HepG2 (cell line): ENCODE results near the gene SALL4. TPM values are rescaled to one million over a fixed set of nuclear protein-coding genes. Genes with fewer than 3 reads are reported as not detected.
A peak's percentile ranks its signal among the peaks of the same experiment; 100 is the strongest.

Experiments used
- BRCA1 ChIP-seq: sonication (generic); formaldehyde crosslinking; IDR thresholded peaks from 2 replicates; pipeline ENCODE4 v1.4.0; 2020; ENCODE audit warnings: missing genetic modification reagents
- HNF1A ChIP-seq, 2 experiments: sonication (generic) in 1 of 2; formaldehyde crosslinking in 1 of 2; IDR thresholded peaks; 2 replicates each; pipeline versions ENCODE4 v1.4.0 to v1.6.1; 2016 to 2020; ENCODE audit warnings: borderline replicate concordance in 1 of 2, low read depth in 1 of 2, mild to moderate bottlenecking in 1 of 2, missing genetic modification reagents in 1 of 2
- KIAA2018 ChIP-seq: sonication (generic); formaldehyde crosslinking; IDR thresholded peaks from 2 replicates; pipeline ENCODE4 v1.5.0; 2020; ENCODE audit warnings: mild to moderate bottlenecking, missing genetic modification reagents, borderline replicate concordance
- MBNL3 ChIP-seq: fragments of 250-450 bp; sonication (Bioruptor Pico); conservative IDR thresholded peaks from 2 replicates; pipeline ENCODE4 v1.8.0; 2022; ENCODE audit warnings: mild to moderate bottlenecking, inconsistent platforms
- PRDM10 ChIP-seq: sonication (generic); formaldehyde crosslinking; IDR thresholded peaks from 2 replicates; pipeline ENCODE4 v1.4.0; 2020; ENCODE audit warnings: low read depth, missing genetic modification reagents
- ZBTB4 ChIP-seq: sonication (generic); formaldehyde crosslinking; IDR thresholded peaks from 2 replicates; pipeline ENCODE4 v1.4.0; 2020; ENCODE audit warnings: missing genetic modification reagents, mild to moderate bottlenecking, borderline replicate concordance
- polyA plus RNA-seq, 8 experiments: library from polyadenylated mRNA; depleted of rRNA in 3 of 8; stranded (reverse) in 7 of 8; unstranded in 1 of 8; fragments of >200 nt; fragmentation: Illumina TruSeq in 4 of 8; extraction: Trizol in 4 of 8; gene quantifications; 2 replicates each; pipeline versions ENCODE4 v1.2.1 to v1.2.3, GENCODE V29; 2011 to 2016; ENCODE audit warnings: low read depth in 4 of 8, missing spikeins in 1 of 8, mixed read lengths in 1 of 8; ENCODE audit not compliant: insufficient read depth in 1 of 8
- total RNA-seq, 5 experiments: library from RNA; depleted of rRNA; stranded (reverse); fragments of >200 nt; fragmentation: Illumina TruSeq; extraction: Trizol; gene quantifications; 2 replicates each; pipeline ENCODE4 v1.2.3, GENCODE V29; 2016; ENCODE audit warnings: low read depth in 1 of 5

The SALL4 gene
- total and polyA plus RNA-seq, 2 of the 13 experiments (the other 11 are each of a cell fraction or from before 2014, with no cell fraction given) = 0.33 to 1.8 TPM

- TF ChIP-seq KIAA2018 (no peak), HNF1A (IDR thresholded peaks at IDR 0.05; ENCODE audit: low read depth) (no peak), HNF1A (CRISPR knock-in tag; IDR thresholded peaks at IDR 0.05; ENCODE audit: borderline replicate concordance) (0 out of 2 replicates have a peak, but pooled peaks have one; percentile 25), PRDM10 (0 out of 2 replicates have a peak, but pooled peaks have one; percentile 40), ZBTB4 (CRISPR knock-in tag) (peak; percentile 90), BRCA1 (CRISPR knock-in tag) (no peak), MBNL3 (CRISPR knock-in tag) (no peak)
Measured at GRCh38 chr20:51800060-51800871, 2.1 kb downstream of the SALL4 start (continued).
